Measurements from ENCODE around the gene APBB3.

Gene APBB3

GRCh38 chr5:140560227-140560626 lies 4.2 kb downstream of the APBB3 start:
- TF ChIP-seq, protein P1, sequence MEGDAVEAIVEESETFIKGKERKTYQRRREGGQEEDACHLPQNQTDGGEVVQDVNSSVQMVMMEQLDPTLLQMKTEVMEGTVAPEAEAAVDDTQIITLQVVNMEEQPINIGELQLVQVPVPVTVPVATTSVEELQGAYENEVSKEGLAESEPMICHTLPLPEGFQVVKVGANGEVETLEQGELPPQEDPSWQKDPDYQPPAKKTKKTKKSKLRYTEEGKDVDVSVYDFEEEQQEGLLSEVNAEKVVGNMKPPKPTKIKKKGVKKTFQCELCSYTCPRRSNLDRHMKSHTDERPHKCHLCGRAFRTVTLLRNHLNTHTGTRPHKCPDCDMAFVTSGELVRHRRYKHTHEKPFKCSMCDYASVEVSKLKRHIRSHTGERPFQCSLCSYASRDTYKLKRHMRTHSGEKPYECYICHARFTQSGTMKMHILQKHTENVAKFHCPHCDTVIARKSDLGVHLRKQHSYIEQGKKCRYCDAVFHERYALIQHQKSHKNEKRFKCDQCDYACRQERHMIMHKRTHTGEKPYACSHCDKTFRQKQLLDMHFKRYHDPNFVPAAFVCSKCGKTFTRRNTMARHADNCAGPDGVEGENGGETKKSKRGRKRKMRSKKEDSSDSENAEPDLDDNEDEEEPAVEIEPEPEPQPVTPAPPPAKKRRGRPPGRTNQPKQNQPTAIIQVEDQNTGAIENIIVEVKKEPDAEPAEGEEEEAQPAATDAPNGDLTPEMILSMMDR (IDR thresholded peaks at IDR 0.05; ENCODE audit: low read depth, low read length), result no peak
- no peak overlapping the region for H3K4me3 ChIP-seq (ENCODE audit: low read depth, low read length)

DNA sequence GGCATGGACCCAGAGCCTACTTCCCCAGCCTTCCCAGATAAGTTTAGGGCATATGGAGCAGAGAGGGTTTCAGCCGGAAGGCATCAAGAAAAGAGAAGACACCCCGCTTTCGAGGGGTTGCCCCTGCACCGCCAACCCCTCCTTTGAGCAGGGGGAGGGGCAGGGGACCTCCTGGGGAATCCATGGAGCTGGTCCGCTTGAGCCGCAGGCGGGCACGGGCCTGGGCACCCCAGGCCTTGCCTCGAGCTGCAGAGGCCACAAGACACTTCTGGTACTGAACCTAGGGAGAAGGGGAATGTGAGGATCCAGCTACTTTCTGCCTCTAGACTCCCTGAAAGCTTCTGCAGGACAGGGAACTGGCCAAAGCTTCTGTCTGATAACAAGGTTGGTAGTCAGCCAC lies 5.9 kb downstream of the APBB3 start:
- TF ChIP-seq, protein P1 (IDR thresholded peaks at IDR 0.05; ENCODE audit: low read depth, low read length), result no peak
- no peak overlapping the region for H3K4me3 ChIP-seq (ENCODE audit: low read depth, low read length)

- H3K4me3 ChIP-seq (ENCODE audit: low read depth, low read length), result no peak overlapping the region; the same call in 1 of the 2 replicates
- TF ChIP-seq, protein P1 (IDR thresholded peaks at IDR 0.05; ENCODE audit: low read depth, low read length), result no peak
Measured at GRCh38 chr5:140557965-140558364, 6.4 kb downstream of the APBB3 start.

- TF ChIP-seq, protein P1 (IDR thresholded peaks at IDR 0.05; ENCODE audit: low read depth, low read length), result no peak
- H3K4me3 ChIP-seq (ENCODE audit: low read depth, low read length), result peak within 1 kb of the TSS; percentile 82
Measured at GRCh38 chr5:140557136-140557805, 7.1 kb downstream of the APBB3 start, which contains the start of gene SRA1. TSS of gene SRA1 (minus strand) at chr5:140557473. CDS start at chr5:140557452, 21 bp downstream.

DNA sequence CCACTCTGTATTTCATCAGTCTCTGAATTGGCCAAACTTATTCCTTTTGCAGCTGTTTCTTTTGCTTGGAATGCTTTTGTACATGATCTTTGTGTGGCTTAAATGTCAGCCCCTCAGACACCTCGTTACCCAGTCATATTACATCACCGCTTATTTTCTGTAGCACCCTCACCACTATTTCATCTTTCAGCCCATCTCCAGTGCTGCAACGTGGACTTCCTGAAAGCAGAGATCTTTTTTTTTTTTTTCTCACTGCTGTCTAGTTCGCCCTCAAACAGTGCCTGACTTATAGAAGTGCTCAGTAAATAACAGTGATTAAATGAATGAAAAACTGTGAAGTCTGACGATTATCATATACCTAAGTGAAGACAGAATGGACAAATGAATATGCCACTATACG lies 8.0 kb downstream of the APBB3 start:
- TF ChIP-seq, protein P1 (IDR thresholded peaks at IDR 0.05; ENCODE audit: low read depth, low read length), result no peak
- H3K4me3 ChIP-seq (ENCODE audit: low read depth, low read length), result peak overlapping the region; percentile 82

GRCh38 chr5:140555747-140556312 lies 8.6 kb downstream of the APBB3 start:
- peak overlapping the region; percentile 82 for H3K4me3 ChIP-seq (ENCODE audit: low read depth, low read length)
- TF ChIP-seq, protein P1 (IDR thresholded peaks at IDR 0.05; ENCODE audit: low read depth, low read length), result no peak

- no peak overlapping the region for H3K4me3 ChIP-seq (ENCODE audit: low read depth, low read length)
- TF ChIP-seq, protein P1 (IDR thresholded peaks at IDR 0.05; ENCODE audit: low read depth, low read length), result no peak
Measured at GRCh38 chr5:140554454-140554853, 9.9 kb downstream of the APBB3 start.
